ENCODE data around the gene OR52L1. TPM values are rescaled to one million over a fixed set of nuclear protein-coding genes. Genes with fewer than 3 reads are reported as not detected.
"Not testable (repeated sequence)": the region's sequence is repeated elsewhere in the genome, so short reads cannot be mapped to it uniquely, and the experiment has no call there.

OR52L1 gene
- total RNA-seq, 2 experiments from 2014 or later: not detected

- POLR2A ChIA-PET: no interaction called here
- Mint-ChIP-seq H3K4me1 (no peaks in the 10 kb centered on the region), H3K4me3 (no peak overlapping the region), H3K27me3 (peaks cover 9% of the 10 kb centered on the region), H3K9me3 (no peaks in the 10 kb centered on the region), H3K27ac (no peak overlapping the region), H3K36me3 (ENCODE audit: low read depth) (no peaks in the 10 kb centered on the region)
- CTCF ChIA-PET: interaction anchor here (0.6 kb wide), 1 partner anchor 141 kb away, joined by 3 read pairs; no protein-coding TSS in a partner anchor
- no peak for DNase-seq
Measured at GRCh38 chr11:5989203-5989602, 2.4 kb upstream of the OR52L1 start.

DNA sequence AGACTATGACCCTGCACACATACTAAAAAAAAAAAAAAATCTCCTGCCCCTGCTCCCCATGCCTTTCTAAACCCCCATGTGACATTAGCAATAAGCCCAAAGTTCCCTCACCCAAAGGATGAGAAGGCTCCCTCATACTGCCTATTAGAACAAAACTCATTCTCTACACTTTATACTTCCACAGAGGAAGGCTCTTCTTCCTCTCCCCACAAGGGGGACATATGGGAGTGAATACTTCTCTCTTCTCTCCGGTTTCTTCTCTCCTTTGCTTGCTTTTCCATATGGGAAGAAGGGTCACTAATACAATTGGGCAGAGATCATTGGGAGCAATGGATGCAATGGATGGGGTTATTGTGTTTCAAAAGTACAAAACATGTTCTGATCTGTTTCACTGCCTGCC is 3.3 kb downstream of the OR52L1 start:
- H3K4me1 Mint-ChIP-seq: no peaks in the 10 kb centered on the region
- ChIA-PET CTCF (no interaction called here), POLR2A (no interaction called here)
- no peaks in the 10 kb centered on the region for H3K36me3 Mint-ChIP-seq (ENCODE audit: low read depth)
- no peak for DNase-seq
- H3K27ac Mint-ChIP-seq: no peak overlapping the region
- no peaks in the 10 kb centered on the region for H3K9me3 Mint-ChIP-seq
- H3K27me3 Mint-ChIP-seq: peaks cover 2% of the 10 kb centered on the region
- no peak overlapping the region for H3K4me3 Mint-ChIP-seq

DNA sequence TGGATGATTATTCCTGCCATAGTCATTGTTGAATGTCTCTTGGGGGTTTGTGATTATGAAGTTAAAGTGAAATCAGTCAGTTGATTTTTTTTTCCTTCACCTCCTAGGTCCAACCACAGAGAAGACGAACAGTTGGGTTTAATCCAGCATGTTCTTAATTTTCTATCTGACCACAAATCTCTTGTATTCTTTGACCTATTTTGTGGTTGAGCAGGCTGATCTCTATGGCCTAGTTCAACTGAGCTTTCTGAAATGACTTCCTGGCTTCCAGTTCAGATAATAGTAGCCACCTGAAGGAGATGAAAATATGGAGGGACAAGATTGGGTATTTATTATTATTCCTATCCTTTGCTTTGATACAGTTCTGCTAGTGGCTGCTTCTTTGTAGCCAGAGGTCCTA is 13.3 kb downstream of the OR52L1 start:
- Mint-ChIP-seq H3K36me3 (ENCODE audit: low read depth) (no peaks in the 10 kb centered on the region), H3K27me3 (no peaks in the 10 kb centered on the region), H3K27ac (no peak overlapping the region), H3K9me3 (no peaks in the 10 kb centered on the region), H3K4me3 (no peak overlapping the region), H3K4me1 (no peaks in the 10 kb centered on the region)
- POLR2A ChIA-PET: no interaction called here
- CTCF ChIA-PET: no interaction called here
- DNase-seq: no peak

DNA sequence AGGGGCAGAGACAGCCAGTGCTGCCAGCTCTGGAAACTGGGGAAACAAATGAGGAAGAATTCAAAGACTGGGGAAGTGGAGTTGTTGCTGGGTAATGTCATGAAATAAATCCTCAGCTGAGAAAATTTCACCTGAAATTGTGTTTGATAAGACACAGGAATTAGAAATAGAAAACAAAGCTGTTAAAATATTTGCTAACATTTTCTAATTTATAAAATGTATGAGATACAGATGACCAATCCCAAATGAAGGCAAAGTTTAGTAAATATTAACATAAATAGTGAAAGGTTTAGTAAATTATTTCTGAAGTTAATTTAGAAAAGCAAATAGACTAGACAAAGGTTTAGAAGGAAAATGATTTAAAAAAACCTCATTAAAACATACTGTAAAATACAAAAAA is 18.4 kb downstream of the OR52L1 start, which contains the start of gene OR56A5:
TSS of gene OR56A5 (minus strand) at position 101 of the 400 bp plus-strand sequence. CDS start at position 101, 0 bp downstream.
- POLR2A ChIA-PET: no interaction called here
- Mint-ChIP-seq H3K4me1 (no peaks in the 10 kb centered on the region), H3K36me3 (ENCODE audit: low read depth) (no peaks in the 10 kb centered on the region), H3K9me3 (peaks cover 4% of the 10 kb centered on the region), H3K4me3 (no peak within 1 kb of the TSS), H3K27me3 (no peaks in the 10 kb centered on the region), H3K27ac (no peak within 1 kb of the TSS)
- CTCF ChIA-PET: no interaction called here
- DNase-seq: no peak

DNA sequence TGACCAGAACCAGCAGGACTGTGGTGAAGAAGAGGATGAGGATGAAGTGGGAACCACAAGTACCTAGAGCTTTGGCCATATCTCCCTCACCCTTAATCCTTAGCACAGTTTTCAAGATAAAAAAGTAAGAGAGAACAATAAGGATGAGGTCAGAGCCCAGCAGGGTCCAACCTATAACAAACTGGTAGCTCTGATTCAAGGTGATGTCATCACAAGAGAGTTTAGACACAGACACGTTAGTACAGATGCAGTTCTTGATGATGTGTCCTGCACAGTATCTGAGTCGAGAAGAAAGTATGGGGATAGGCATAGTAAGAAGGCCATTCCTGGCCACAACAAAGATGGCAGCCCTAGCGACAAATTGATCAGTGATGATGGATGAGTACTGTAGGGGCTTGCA is 19.1 kb downstream of the OR52L1 start:
- DNase-seq: no peak
- ChIA-PET POLR2A (no interaction called here), CTCF (no interaction called here)
- H3K4me1 Mint-ChIP-seq: no peaks in the 10 kb centered on the region
- no peaks in the 10 kb centered on the region for H3K36me3 Mint-ChIP-seq (ENCODE audit: low read depth)
- H3K27me3 Mint-ChIP-seq: no peaks in the 10 kb centered on the region
- peaks cover 7% of the 10 kb centered on the region for H3K9me3 Mint-ChIP-seq
- no peak overlapping the region for H3K27ac Mint-ChIP-seq
- no peak overlapping the region for H3K4me3 Mint-ChIP-seq

GRCh38 chr11:5966958-5967357 is 19.8 kb downstream of the OR52L1 start:
- Mint-ChIP-seq H3K36me3 (ENCODE audit: low read depth) (no peaks in the 10 kb centered on the region), H3K27ac (no peak overlapping the region), H3K4me3 (no peak overlapping the region), H3K27me3 (no peaks in the 10 kb centered on the region), H3K9me3 (peaks cover 9% of the 10 kb centered on the region), H3K4me1 (no peaks in the 10 kb centered on the region)
- DNase-seq: no peak
- ChIA-PET CTCF (no interaction called here), POLR2A (no interaction called here)

- H3K27me3 Mint-ChIP-seq; H3K27ac Mint-ChIP-seq; H3K4me1 Mint-ChIP-seq; CTCF ChIA-PET; DNase-seq; POLR2A ChIA-PET; H3K4me3 Mint-ChIP-seq; H3K36me3 Mint-ChIP-seq (ENCODE audit: low read depth): not testable (repeated sequence)
- peaks cover 11% of the 10 kb centered on the region for H3K9me3 Mint-ChIP-seq
Measured at GRCh38 chr11:5960704-5961320, 26.0 kb downstream of the OR52L1 start.

DNA sequence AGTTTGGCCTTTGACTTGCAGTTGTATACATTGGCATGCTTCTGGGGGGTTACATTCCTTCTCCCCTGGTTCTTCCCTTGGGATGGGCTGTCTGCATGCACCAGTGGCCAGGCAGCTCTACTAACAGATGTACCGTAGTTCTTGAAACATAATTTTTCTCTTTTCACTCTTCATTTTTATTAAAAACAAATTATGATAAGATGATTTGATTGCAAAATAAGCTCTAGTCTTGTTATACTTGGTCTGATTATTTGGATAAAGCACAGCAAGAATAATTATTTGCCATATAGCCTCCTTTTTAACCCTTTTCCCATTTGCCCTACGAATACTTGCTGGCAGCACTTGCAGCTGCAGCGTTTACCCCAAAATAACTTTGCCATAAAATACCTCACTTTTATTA is 31.2 kb downstream of the OR52L1 start:
- Mint-ChIP-seq H3K27me3 (peaks cover 1% of the 10 kb centered on the region), H3K27ac (no peak overlapping the region), H3K4me3 (no peak overlapping the region), H3K4me1 (no peaks in the 10 kb centered on the region), H3K36me3 (ENCODE audit: low read depth) (no peaks in the 10 kb centered on the region), H3K9me3 (no peaks in the 10 kb centered on the region)
- CTCF ChIA-PET: no interaction called here
- DNase-seq: no peak
- POLR2A ChIA-PET: no interaction called here

DNA sequence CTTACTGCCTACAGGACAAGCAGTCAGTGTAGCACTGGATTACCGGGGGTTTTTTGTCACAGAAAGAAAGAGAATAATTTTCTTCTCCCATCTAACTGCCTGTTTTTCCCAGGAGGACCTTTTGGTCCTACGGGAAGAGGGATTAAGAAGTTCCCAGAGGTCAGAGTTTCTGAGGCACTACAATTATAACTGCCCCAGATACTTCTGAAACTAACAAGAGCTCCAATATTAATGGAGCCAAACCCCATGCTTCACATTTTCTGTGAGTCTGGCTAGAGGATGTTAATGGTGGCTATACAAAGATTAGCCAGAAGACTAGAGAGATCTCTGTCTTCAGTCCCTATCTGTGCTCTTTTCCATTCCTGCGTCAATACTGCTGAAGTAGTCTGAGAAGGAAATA is 44.8 kb downstream of the OR52L1 start, which contains the start of gene OR56A3:
TSS of gene OR56A3 (plus strand) at position 301 of the 400 bp plus-strand sequence. CDS start 5,096 bp downstream, outside the sequence.
- ChIA-PET CTCF (no interaction called here), POLR2A (no interaction called here)
- Mint-ChIP-seq H3K9me3 (peaks cover 5% of the 10 kb centered on the region), H3K36me3 (ENCODE audit: low read depth) (no peaks in the 10 kb centered on the region), H3K27ac (no peak within 1 kb of the TSS), H3K4me1 (no peaks in the 10 kb centered on the region), H3K4me3 (no peak within 1 kb of the TSS), H3K27me3 (peaks cover 1% of the 10 kb centered on the region)
- no peak for DNase-seq

GRCh38 chr11:5940748-5941147 is 46.0 kb downstream of the OR52L1 start:
- Mint-ChIP-seq H3K27ac (no peak overlapping the region), H3K36me3 (ENCODE audit: low read depth) (no peaks in the 10 kb centered on the region), H3K4me1 (no peaks in the 10 kb centered on the region), H3K27me3 (peaks cover 1% of the 10 kb centered on the region), H3K9me3 (peaks cover 7% of the 10 kb centered on the region), H3K4me3 (no peak overlapping the region)
- CTCF ChIA-PET: no interaction called here
- DNase-seq: no peak
- POLR2A ChIA-PET: no interaction called here

DNA sequence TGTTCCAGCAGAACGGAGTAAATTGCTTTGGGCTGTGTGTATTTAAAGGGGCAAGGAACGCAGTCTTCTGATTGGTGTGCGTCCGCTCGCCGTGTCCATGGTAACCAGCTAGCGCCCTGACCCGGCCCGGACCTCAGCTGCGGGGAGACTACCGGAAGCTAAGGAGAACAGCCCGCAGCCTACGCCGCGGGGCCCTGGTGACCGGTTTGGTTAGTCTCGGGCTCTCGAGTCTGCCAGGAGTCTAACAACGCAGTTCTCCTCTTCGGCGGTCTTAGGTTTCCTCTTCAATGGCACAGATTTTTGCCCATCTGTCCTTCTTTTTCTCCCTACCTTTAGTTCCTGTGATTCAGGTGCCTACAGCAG is 48.2 kb downstream of the OR52L1 start:
- peaks cover 1% of the 10 kb centered on the region for H3K27me3 Mint-ChIP-seq
- H3K4me3 Mint-ChIP-seq: no peak overlapping the region

GRCh38 chr11:5937868-5938602 is 48.8 kb downstream of the OR52L1 start:
- POLR2A ChIA-PET: no interaction called here
- H3K27ac Mint-ChIP-seq: no peak overlapping the region

More for the DNA sequence above, 48.2 kb downstream of the OR52L1 start:
- DNase-seq: no peak
- CTCF ChIA-PET: no interaction called here
- Mint-ChIP-seq H3K9me3 (peaks cover 9% of the 10 kb centered on the region), H3K4me1 (no peaks in the 10 kb centered on the region), H3K27ac (no peak overlapping the region), H3K36me3 (ENCODE audit: low read depth) (no peaks in the 10 kb centered on the region)
- POLR2A ChIA-PET: no interaction called here

More at GRCh38 chr11:5937868-5938602, 48.8 kb downstream of the OR52L1 start:
- no peaks in the 10 kb centered on the region for H3K4me1 Mint-ChIP-seq
- CTCF ChIA-PET: no interaction called here
- peaks cover 11% of the 10 kb centered on the region for H3K9me3 Mint-ChIP-seq
- H3K27me3 Mint-ChIP-seq: peaks cover 1% of the 10 kb centered on the region
- H3K4me3 Mint-ChIP-seq: no peak overlapping the region
- H3K36me3 Mint-ChIP-seq (ENCODE audit: low read depth): no peaks in the 10 kb centered on the region
- no peak for DNase-seq

All from activated CD4-positive, alpha-beta memory T cell treated with anti-CD3 and anti-CD28 coated beads, Interleukin-2, amount 10 ng/mL, durations not matched to agents 7 days and 5 days (primary cell).